ENCODE measurements around the gene GPC1. TPM values are rescaled to one million over a fixed set of nuclear protein-coding genes. Genes with fewer than 3 reads are reported as not detected.

Gene GPC1
- total and polyA plus RNA-seq, 2 donors (not counting 1 experiment from before 2014, with no cell fraction given): 147 to 218 TPM

GRCh38 chr2:240431661-240432424 lies 3.6 kb upstream of the GPC1 start:
- Histone ChIP-seq H3K27me3 (ENCODE audit: control insufficient read depth, insufficient read depth, low read length) (no peaks in the 10 kb centered on the region), H3K27ac (ENCODE audit: insufficient read depth, low read length) (no peak overlapping the region), H3K9me3 (ENCODE audit: control insufficient read depth, insufficient read depth, low read depth, low read length) (no peaks in the 10 kb centered on the region), H3K4me1 (ENCODE audit: control insufficient read depth, extremely low read depth, insufficient read depth, low read length) (peaks cover 9% of the 10 kb centered on the region), H3K4me3 (replicated peaks in 1 of 4; ENCODE audit: control extremely low read depth in 1 of 4, insufficient read depth in 1 of 4, low read depth in 3 of 4, low read length in 4 of 4) (no peak overlapping the region), H3K79me2 (ENCODE audit: control insufficient read depth, insufficient read depth, low read length) (peaks cover 7% of the 10 kb centered on the region), H3K36me3 (ENCODE audit: control insufficient read depth, insufficient read depth, low read length) (no peaks in the 10 kb centered on the region), H3K9ac (ENCODE audit: insufficient read depth, low read length) (no peak overlapping the region), H4K20me1 (ENCODE audit: control insufficient read depth, extremely low read depth, insufficient read depth, low read length) (no peaks in the 10 kb centered on the region), H2AFZ (ENCODE audit: low read length) (no peak overlapping the region), H3K4me2 (ENCODE audit: extremely low read depth, insufficient read depth, low read length) (no peak overlapping the region)
- TF ChIP-seq CTCF (conservative IDR thresholded peaks at IDR 0.05 in 1 of 2, IDR thresholded peaks at IDR 0.05 in 1 of 2; ENCODE audit: low read depth in 1 of 2, low read length in 2 of 2): no peak
- TF ChIP-seq EZH2 (IDR thresholded peaks at IDR 0.05; ENCODE audit: low read length, missing control alignments): no peak
- DNase-seq (ENCODE audit: low read depth in 2 of 2): no peak

- no peaks in the 10 kb centered on the region for H3K27me3 ChIP-seq (ENCODE audit: control insufficient read depth, insufficient read depth, low read length)
- no peak overlapping the region for H3K27ac ChIP-seq (ENCODE audit: insufficient read depth, low read length)
- H3K4me3 ChIP-seq (replicated peaks in 1 of 4; ENCODE audit: control extremely low read depth in 1 of 4, insufficient read depth in 1 of 4, low read depth in 3 of 4, low read length in 4 of 4): no peak overlapping the region
- H2AFZ ChIP-seq (ENCODE audit: low read length): no peak overlapping the region
- no peaks in the 10 kb centered on the region for H3K9me3 ChIP-seq (ENCODE audit: control insufficient read depth, insufficient read depth, low read depth, low read length)
- no peaks in the 10 kb centered on the region for H4K20me1 ChIP-seq (ENCODE audit: control insufficient read depth, extremely low read depth, insufficient read depth, low read length)
- no peak overlapping the region for H3K9ac ChIP-seq (ENCODE audit: insufficient read depth, low read length)
- DNase-seq (ENCODE audit: low read depth in 2 of 2): no peak
- TF ChIP-seq CTCF (conservative IDR thresholded peaks at IDR 0.05 in 1 of 2, IDR thresholded peaks at IDR 0.05 in 1 of 2; ENCODE audit: low read depth in 1 of 2, low read length in 2 of 2): no peak
- no peak for TF ChIP-seq EZH2 (IDR thresholded peaks at IDR 0.05; ENCODE audit: low read length, missing control alignments)
- H3K4me2 ChIP-seq (ENCODE audit: extremely low read depth, insufficient read depth, low read length): no peak overlapping the region
- peaks cover 13% of the 10 kb centered on the region for H3K79me2 ChIP-seq (ENCODE audit: control insufficient read depth, insufficient read depth, low read length)
- no peaks in the 10 kb centered on the region for H3K36me3 ChIP-seq (ENCODE audit: control insufficient read depth, insufficient read depth, low read length)
- H3K4me1 ChIP-seq (ENCODE audit: control insufficient read depth, extremely low read depth, insufficient read depth, low read length): peaks cover 12% of the 10 kb centered on the region
Measured at GRCh38 chr2:240432430-240432819, 3.0 kb upstream of the GPC1 start.

GRCh38 chr2:240432820-240433801 lies 2.4 kb upstream of the GPC1 start:
- peak overlapping the region; percentile 88 for H3K27ac ChIP-seq (ENCODE audit: insufficient read depth, low read length)
- H3K9ac ChIP-seq (ENCODE audit: insufficient read depth, low read length): peak overlapping the region; percentile 0
- no peak overlapping the region for H2AFZ ChIP-seq (ENCODE audit: low read length)
- H3K4me2 ChIP-seq (ENCODE audit: extremely low read depth, insufficient read depth, low read length): peak overlapping the region; percentile 52
- H3K27me3 ChIP-seq (ENCODE audit: control insufficient read depth, insufficient read depth, low read length): no peaks in the 10 kb centered on the region
- peak overlapping the region in 1 of 4 experiments; percentile 22 for H3K4me3 ChIP-seq (replicated peaks in 1 of 4; ENCODE audit: control extremely low read depth in 1 of 4, insufficient read depth in 1 of 4, low read depth in 3 of 4, low read length in 4 of 4)
- H4K20me1 ChIP-seq (ENCODE audit: control insufficient read depth, extremely low read depth, insufficient read depth, low read length): no peaks in the 10 kb centered on the region
- no peaks in the 10 kb centered on the region for H3K36me3 ChIP-seq (ENCODE audit: control insufficient read depth, insufficient read depth, low read length)
- peaks cover 20% of the 10 kb centered on the region for H3K79me2 ChIP-seq (ENCODE audit: control insufficient read depth, insufficient read depth, low read length)
- DNase-seq (ENCODE audit: low read depth in 2 of 2): no peak
- peaks cover 19% of the 10 kb centered on the region for H3K4me1 ChIP-seq (ENCODE audit: control insufficient read depth, extremely low read depth, insufficient read depth, low read length)
- TF ChIP-seq EZH2 (IDR thresholded peaks at IDR 0.05; ENCODE audit: low read length, missing control alignments): no peak
- TF ChIP-seq CTCF (conservative IDR thresholded peaks at IDR 0.05 in 1 of 2, IDR thresholded peaks at IDR 0.05 in 1 of 2; ENCODE audit: low read depth in 1 of 2, low read length in 2 of 2): no peak
- no peaks in the 10 kb centered on the region for H3K9me3 ChIP-seq (ENCODE audit: control insufficient read depth, insufficient read depth, low read depth, low read length)

All from fibroblast of lung (primary cell).